HEK293 (cell line): ENCODE measurements around the gene UBIAD1.

Source experiments
- KLF7 ChIP-seq: fragments of 450-650 bp; formaldehyde crosslinking; IDR thresholded peaks from 2 replicates; pipeline ENCODE4 v1.5.1; 2016; ENCODE audit warnings: missing biosample characterization, missing genetic modification characterization, borderline replicate concordance
- MZF1 ChIP-seq: fragments of 450-650 bp; formaldehyde crosslinking; IDR thresholded peaks from 2 replicates; pipeline ENCODE4 v1.5.1; 2017; ENCODE audit warnings: missing biosample characterization, missing genetic modification characterization, borderline replicate concordance
- PRDM4 ChIP-seq: fragments of 450-650 bp; formaldehyde crosslinking; IDR thresholded peaks from 2 replicates; pipeline ENCODE4 v1.5.1; 2017; ENCODE audit warnings: missing biosample characterization, missing genetic modification characterization
- SCRT1 ChIP-seq: fragments of 450-650 bp; formaldehyde crosslinking; IDR thresholded peaks from 2 replicates; pipeline ENCODE4 v1.5.1; 2016; ENCODE audit warnings: missing biosample characterization, missing genetic modification characterization, borderline replicate concordance
- TRIM28 ChIP-seq: IDR thresholded peaks from 2 replicates; pipeline ENCODE4 v1.6.1; 2011; ENCODE audit warnings: low read length, control low read depth, borderline replicate concordance
- ZBTB11 ChIP-seq: fragments of 450-650 bp; formaldehyde crosslinking; conservative IDR thresholded peaks from 2 replicates; pipeline ENCODE4 v1.5.1; 2016; ENCODE audit warnings: low read depth, missing biosample characterization, missing genetic modification characterization
- ZBTB8A ChIP-seq: fragments of 450-650 bp; formaldehyde crosslinking; IDR thresholded peaks from 2 replicates; pipeline ENCODE4 v1.5.1; 2016; ENCODE audit warnings: missing biosample characterization, missing genetic modification characterization
- ZNF138 ChIP-seq: fragments of 450-650 bp; formaldehyde crosslinking; IDR thresholded peaks from 2 replicates; pipeline ENCODE4 v1.5.1; 2016; ENCODE audit warnings: missing biosample characterization, missing genetic modification characterization, borderline replicate concordance
- ZNF175 ChIP-seq: fragments of 450-650 bp; formaldehyde crosslinking; IDR thresholded peaks from 2 replicates; pipeline ENCODE4 v1.5.1; 2016; ENCODE audit warnings: missing biosample characterization, missing genetic modification characterization
- ZNF184 ChIP-seq: fragments of 450-650 bp; IDR thresholded peaks from 2 replicates; pipeline ENCODE4 v1.5.1; 2018; ENCODE audit warnings: missing biosample characterization, mild to moderate bottlenecking, missing genetic modification characterization
- ZNF214 ChIP-seq: fragments of 450-650 bp; formaldehyde crosslinking; IDR thresholded peaks from 2 replicates; pipeline ENCODE4 v1.5.1; 2017; ENCODE audit warnings: missing biosample characterization, mild to moderate bottlenecking, missing genetic modification characterization, borderline replicate concordance
- ZNF266 ChIP-seq: fragments of 450-650 bp; formaldehyde crosslinking; IDR thresholded peaks from 2 replicates; pipeline ENCODE4 v1.5.1; 2016; ENCODE audit warnings: missing biosample characterization, missing genetic modification characterization, low read depth
- ZNF302 ChIP-seq: fragments of 450-650 bp; formaldehyde crosslinking; IDR thresholded peaks from 2 replicates; pipeline ENCODE4 v1.5.1; 2016; ENCODE audit warnings: missing biosample characterization, missing genetic modification characterization, low read depth
- ZNF394 ChIP-seq: fragments of 450-650 bp; formaldehyde crosslinking; IDR thresholded peaks from 2 replicates; pipeline ENCODE4 v1.5.1; 2016; ENCODE audit warnings: missing biosample characterization, missing genetic modification characterization, mild to moderate bottlenecking, moderate library complexity, borderline replicate concordance
- ZNF48 ChIP-seq: fragments of 450-650 bp; formaldehyde crosslinking; IDR thresholded peaks from 2 replicates; pipeline ENCODE4 v1.5.1; 2016; ENCODE audit warnings: missing biosample characterization, missing genetic modification characterization
- ZNF514 ChIP-seq: fragments of 450-650 bp; formaldehyde crosslinking; IDR thresholded peaks from 2 replicates; pipeline ENCODE4 v1.5.1; 2016; ENCODE audit warnings: missing biosample characterization, missing genetic modification characterization
- ZNF530 ChIP-seq: fragments of 450-650 bp; formaldehyde crosslinking; IDR thresholded peaks from 2 replicates; pipeline ENCODE4 v1.5.1; 2016; ENCODE audit warnings: low read depth, missing biosample characterization, missing genetic modification characterization
- ZNF555 ChIP-seq: fragments of 450-650 bp; formaldehyde crosslinking; conservative IDR thresholded peaks from 2 replicates; pipeline ENCODE4 v1.5.1; 2017; ENCODE audit warnings: missing biosample characterization, mild to moderate bottlenecking, missing genetic modification characterization, inconsistent platforms
- ZNF580 ChIP-seq: fragments of 450-650 bp; formaldehyde crosslinking; IDR thresholded peaks from 2 replicates; pipeline ENCODE4 v1.5.1; 2016; ENCODE audit warnings: missing biosample characterization, missing genetic modification characterization
- ZNF600 ChIP-seq: fragments of 450-650 bp; formaldehyde crosslinking; IDR thresholded peaks from 2 replicates; pipeline ENCODE4 v1.5.1; 2016; ENCODE audit warnings: missing biosample characterization, missing genetic modification characterization
- ZNF654 ChIP-seq: fragments of 450-650 bp; formaldehyde crosslinking; IDR thresholded peaks from 2 replicates; pipeline ENCODE4 v1.5.1; 2016; ENCODE audit warnings: low read depth, missing biosample characterization, missing genetic modification characterization
- ZNF670 ChIP-seq: fragments of 450-650 bp; formaldehyde crosslinking; IDR thresholded peaks from 2 replicates; pipeline ENCODE4 v1.5.1; 2016; ENCODE audit warnings: missing biosample characterization, missing genetic modification characterization, low read depth
- ZSCAN16 ChIP-seq: fragments of 450-650 bp; formaldehyde crosslinking; IDR thresholded peaks from 2 replicates; pipeline ENCODE4 v1.5.1; 2016; ENCODE audit warnings: missing biosample characterization, missing genetic modification characterization
- ZXDB ChIP-seq: fragments of 450-650 bp; formaldehyde crosslinking; IDR thresholded peaks from 2 replicates; pipeline ENCODE4 v1.5.1; 2016; ENCODE audit warnings: missing biosample characterization, missing genetic modification characterization
- TF ChIP-seq, protein P1 (sequence below): fragments of 450-650 bp; formaldehyde crosslinking; IDR thresholded peaks from 2 replicates; pipeline ENCODE4 v1.5.1; 2016; ENCODE audit warnings: missing biosample characterization, missing genetic modification characterization
- TF ChIP-seq, protein P2 (sequence below): fragments of 450-650 bp; formaldehyde crosslinking; IDR thresholded peaks from 2 replicates; pipeline ENCODE4 v1.5.1; 2016; ENCODE audit warnings: missing biosample characterization, missing genetic modification characterization
- TF ChIP-seq, protein P3 (sequence below): fragments of 450-650 bp; formaldehyde crosslinking; IDR thresholded peaks from 2 replicates; pipeline ENCODE4 v1.5.1; 2016; ENCODE audit warnings: missing biosample characterization, missing genetic modification characterization

Gene UBIAD1

DNA sequence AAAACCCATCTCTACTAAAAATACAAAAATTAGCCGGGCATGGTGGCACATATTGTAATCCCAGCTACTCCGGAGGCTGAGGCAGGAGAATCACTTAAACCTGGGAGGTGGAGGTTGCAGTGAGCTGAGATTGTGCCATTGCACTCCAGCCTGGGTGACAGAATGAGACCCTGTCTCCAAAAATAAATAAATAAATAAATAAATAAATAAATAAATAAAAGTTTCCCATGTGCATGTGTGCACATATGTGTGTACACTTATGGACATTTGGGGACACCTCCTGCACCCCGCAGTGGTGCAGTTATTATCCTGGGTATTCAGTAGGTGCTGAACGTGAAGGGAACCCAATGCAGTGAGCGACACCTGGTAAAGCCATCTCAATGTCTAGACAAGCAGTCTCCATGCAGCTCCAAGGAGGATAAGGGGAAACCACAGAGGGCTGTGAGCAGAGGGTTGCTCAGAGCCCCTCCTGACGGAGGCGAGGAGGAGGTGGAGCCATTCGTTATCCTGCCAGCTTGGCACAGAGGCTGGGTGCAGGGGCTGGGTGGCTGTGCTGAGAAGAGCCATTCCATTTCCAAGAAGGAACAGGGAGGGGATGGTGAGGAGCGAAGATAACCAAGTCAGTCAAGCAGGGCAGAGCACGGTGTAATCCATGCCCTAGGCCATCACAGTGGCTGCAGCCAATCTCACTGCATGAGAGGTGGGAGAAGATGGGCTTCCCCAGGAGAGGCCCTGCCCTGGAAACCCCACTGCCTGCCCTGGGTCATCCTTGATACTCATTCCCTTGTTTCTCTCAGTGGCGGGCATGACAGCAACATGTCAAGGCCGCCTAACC lies 25.6 kb downstream of the UBIAD1 start (continued):
- no peak for TF ChIP-seq ZNF302
- no peak for TF ChIP-seq PRDM4 (tag by site-specific recombination)
- no peak for TF ChIP-seq ZNF214
- TF ChIP-seq ZNF266 (tag by site-specific recombination) = 0 out of 2 replicates have a peak, but pooled peaks have one; percentile 46
- TF ChIP-seq, protein P1, sequence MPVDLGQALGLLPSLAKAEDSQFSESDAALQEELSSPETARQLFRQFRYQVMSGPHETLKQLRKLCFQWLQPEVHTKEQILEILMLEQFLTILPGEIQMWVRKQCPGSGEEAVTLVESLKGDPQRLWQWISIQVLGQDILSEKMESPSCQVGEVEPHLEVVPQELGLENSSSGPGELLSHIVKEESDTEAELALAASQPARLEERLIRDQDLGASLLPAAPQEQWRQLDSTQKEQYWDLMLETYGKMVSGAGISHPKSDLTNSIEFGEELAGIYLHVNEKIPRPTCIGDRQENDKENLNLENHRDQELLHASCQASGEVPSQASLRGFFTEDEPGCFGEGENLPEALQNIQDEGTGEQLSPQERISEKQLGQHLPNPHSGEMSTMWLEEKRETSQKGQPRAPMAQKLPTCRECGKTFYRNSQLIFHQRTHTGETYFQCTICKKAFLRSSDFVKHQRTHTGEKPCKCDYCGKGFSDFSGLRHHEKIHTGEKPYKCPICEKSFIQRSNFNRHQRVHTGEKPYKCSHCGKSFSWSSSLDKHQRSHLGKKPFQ (tag by site-specific recombination) = no peak
- TF ChIP-seq ZNF555 (tag by site-specific recombination) = peak; percentile 72
- peak; percentile 72 for TF ChIP-seq ZBTB11 (tag by site-specific recombination)
- TF ChIP-seq ZXDB (tag by site-specific recombination) = peak; percentile 59; the same call in 1 of the 2 replicates
- TF ChIP-seq ZBTB8A (tag by site-specific recombination) = peak; percentile 72
- TF ChIP-seq ZNF580 (tag by site-specific recombination) = no peak
- TF ChIP-seq, protein P2, sequence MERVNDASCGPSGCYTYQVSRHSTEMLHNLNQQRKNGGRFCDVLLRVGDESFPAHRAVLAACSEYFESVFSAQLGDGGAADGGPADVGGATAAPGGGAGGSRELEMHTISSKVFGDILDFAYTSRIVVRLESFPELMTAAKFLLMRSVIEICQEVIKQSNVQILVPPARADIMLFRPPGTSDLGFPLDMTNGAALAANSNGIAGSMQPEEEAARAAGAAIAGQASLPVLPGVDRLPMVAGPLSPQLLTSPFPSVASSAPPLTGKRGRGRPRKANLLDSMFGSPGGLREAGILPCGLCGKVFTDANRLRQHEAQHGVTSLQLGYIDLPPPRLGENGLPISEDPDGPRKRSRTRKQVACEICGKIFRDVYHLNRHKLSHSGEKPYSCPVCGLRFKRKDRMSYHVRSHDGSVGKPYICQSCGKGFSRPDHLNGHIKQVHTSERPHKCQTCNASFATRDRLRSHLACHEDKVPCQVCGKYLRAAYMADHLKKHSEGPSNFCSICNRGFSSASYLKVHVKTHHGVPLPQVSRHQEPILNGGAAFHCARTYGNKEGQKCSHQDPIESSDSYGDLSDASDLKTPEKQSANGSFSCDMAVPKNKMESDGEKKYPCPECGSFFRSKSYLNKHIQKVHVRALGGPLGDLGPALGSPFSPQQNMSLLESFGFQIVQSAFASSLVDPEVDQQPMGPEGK = no peak
- no peak for TF ChIP-seq ZSCAN16 (tag by site-specific recombination)
- no peak for TF ChIP-seq ZNF670 (tag by site-specific recombination)
- TF ChIP-seq MZF1 (tag by site-specific recombination) = peak; percentile 28; the same call in 1 of the 2 replicates
- no peak for TF ChIP-seq ZNF184 (tag by site-specific recombination)
- peak; percentile 19 for TF ChIP-seq ZNF654 (tag by site-specific recombination)
- TF ChIP-seq KLF7 = no peak
- TF ChIP-seq ZNF138 (tag by site-specific recombination) = no peak
- no peak for TF ChIP-seq TRIM28
- peak; percentile 94 for TF ChIP-seq ZNF394 (tag by site-specific recombination)
- 0 out of 2 replicates have a peak, but pooled peaks have one; percentile 22 for TF ChIP-seq ZNF530
- no peak for TF ChIP-seq ZNF600 (tag by site-specific recombination)
- TF ChIP-seq SCRT1 = no peak
- TF ChIP-seq ZNF48 (tag by site-specific recombination) = no peak
- TF ChIP-seq, protein P3, sequence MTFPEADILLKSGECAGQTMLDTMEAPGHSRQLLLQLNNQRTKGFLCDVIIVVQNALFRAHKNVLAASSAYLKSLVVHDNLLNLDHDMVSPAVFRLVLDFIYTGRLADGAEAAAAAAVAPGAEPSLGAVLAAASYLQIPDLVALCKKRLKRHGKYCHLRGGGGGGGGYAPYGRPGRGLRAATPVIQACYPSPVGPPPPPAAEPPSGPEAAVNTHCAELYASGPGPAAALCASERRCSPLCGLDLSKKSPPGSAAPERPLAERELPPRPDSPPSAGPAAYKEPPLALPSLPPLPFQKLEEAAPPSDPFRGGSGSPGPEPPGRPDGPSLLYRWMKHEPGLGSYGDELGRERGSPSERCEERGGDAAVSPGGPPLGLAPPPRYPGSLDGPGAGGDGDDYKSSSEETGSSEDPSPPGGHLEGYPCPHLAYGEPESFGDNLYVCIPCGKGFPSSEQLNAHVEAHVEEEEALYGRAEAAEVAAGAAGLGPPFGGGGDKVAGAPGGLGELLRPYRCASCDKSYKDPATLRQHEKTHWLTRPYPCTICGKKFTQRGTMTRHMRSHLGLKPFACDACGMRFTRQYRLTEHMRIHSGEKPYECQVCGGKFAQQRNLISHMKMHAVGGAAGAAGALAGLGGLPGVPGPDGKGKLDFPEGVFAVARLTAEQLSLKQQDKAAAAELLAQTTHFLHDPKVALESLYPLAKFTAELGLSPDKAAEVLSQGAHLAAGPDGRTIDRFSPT (tag by site-specific recombination) = no peak
- TF ChIP-seq ZNF514 (tag by site-specific recombination) = no peak
- no peak for TF ChIP-seq ZNF175 (tag by site-specific recombination)
